Mesendoderm (in vitro differentiated cells): ENCODE results near the gene ITGB4.
A peak's percentile ranks its signal among the peaks of the same experiment; 100 is the strongest.

Experiments used
- DNase-seq: peaks from one replicate; pipeline ENCODE4 v3.0.0; 2013
- H2AK5ac ChIP-seq: 2 replicates; pipeline ENCODE4 v1.6.1; 2013; ENCODE audit warnings: low read length, inconsistent platforms
- H2BK120ac ChIP-seq: 2 replicates; pipeline ENCODE4 v1.6.1; 2013; ENCODE audit warnings: low read depth, mild to moderate bottlenecking, low read length, moderate library complexity, mixed read lengths
- H2BK15ac ChIP-seq: replicated peaks from 2 replicates; pipeline ENCODE4 v1.6.1; 2013; ENCODE audit warnings: low read depth, mild to moderate bottlenecking, moderate library complexity
- H2BK5ac ChIP-seq: 2 replicates; pipeline ENCODE4 v1.6.1; 2013; ENCODE audit warnings: low read length, inconsistent platforms
- H3K18ac ChIP-seq: 2 replicates; pipeline ENCODE4 v1.6.1; 2013; ENCODE audit warnings: mild to moderate bottlenecking, low read length, mixed read lengths
- H3K23ac ChIP-seq: one replicate; pipeline ENCODE4 v1.6.1; 2013; ENCODE audit warnings: low read length
- H3K27ac ChIP-seq: 2 replicates; pipeline ENCODE4 v1.5.1; 2013; ENCODE audit warnings: low read depth, mild to moderate bottlenecking, inconsistent platforms, low read length, moderate library complexity
- H3K27me3 ChIP-seq: 2 replicates; pipeline ENCODE4 v1.6.1; 2013; ENCODE audit warnings: low read length, control low read depth, mild to moderate bottlenecking, inconsistent platforms; ENCODE audit not compliant: insufficient read depth, poor library complexity
- H3K36me3 ChIP-seq: 2 replicates; pipeline ENCODE4 v1.6.1; 2013; ENCODE audit warnings: low read length, inconsistent platforms; ENCODE audit not compliant: control insufficient read depth, insufficient read depth
- H3K4ac ChIP-seq: one replicate; pipeline ENCODE4 v1.6.1; 2013; ENCODE audit warnings: low read depth, mild to moderate bottlenecking, low read length, moderate library complexity
- H3K4me1 ChIP-seq: 2 replicates; pipeline ENCODE4 v1.6.1; 2013; ENCODE audit warnings: low read depth, low read length, inconsistent platforms; ENCODE audit not compliant: control insufficient read depth
- H3K4me2 ChIP-seq: 2 replicates; pipeline ENCODE4 v1.6.1; 2013; ENCODE audit warnings: low read length
- H3K4me3 ChIP-seq: 2 replicates; pipeline ENCODE4 v1.5.1; 2013; ENCODE audit warnings: mild to moderate bottlenecking, low read length
- H3K56ac ChIP-seq: one replicate; pipeline ENCODE4 v1.6.1; 2013; ENCODE audit warnings: low read length
- H3K79me1 ChIP-seq: 2 replicates; pipeline ENCODE4 v1.6.1; 2013; ENCODE audit warnings: low read length, inconsistent platforms
- H3K79me2 ChIP-seq: 2 replicates; pipeline ENCODE4 v1.6.1; 2013; ENCODE audit warnings: mild to moderate bottlenecking, low read length; ENCODE audit not compliant: control insufficient read depth, insufficient read depth
- H3K9ac ChIP-seq: 2 replicates; pipeline ENCODE4 v1.6.1; 2013; ENCODE audit warnings: low read length, inconsistent platforms
- H4K5ac ChIP-seq: one replicate; pipeline ENCODE4 v1.6.1; 2013; ENCODE audit warnings: low read length
- H4K8ac ChIP-seq: one replicate; pipeline ENCODE4 v1.6.1; 2013; ENCODE audit warnings: low read depth, mild to moderate bottlenecking, control low read depth, low read length, moderate library complexity
- WGBS: extraction: QIAGEN DNeasy Blood & Tissue Kit; methylation state at CpG from one replicate; pipeline ENCODE4 v1.1.7; 2013; ENCODE audit warnings: low lambda C conversion rate, missing lambda C conversion rate; ENCODE audit not compliant: insufficient coverage; ENCODE audit errors: extremely low coverage; 5-methylcytosine and 5-hydroxymethylcytosine counted together

ITGB4 gene

GRCh38 chr17:75765981-75766380 is 44.7 kb downstream of the ITGB4 start:
- no peak for DNase-seq
- Histone ChIP-seq H3K79me1 (no peaks in the 10 kb centered on the region), H3K27ac (no peak overlapping the region), H3K4me2 (no peak overlapping the region), H2AK5ac (no peak overlapping the region), H2BK120ac (no peak overlapping the region), H3K18ac (no peak overlapping the region), H3K27me3 (no peaks in the 10 kb centered on the region), H2BK5ac (no peak overlapping the region), H3K79me2 (no peaks in the 10 kb centered on the region), H3K4me3 (no peak overlapping the region), H3K4ac (no peak overlapping the region), H3K36me3 (no peaks in the 10 kb centered on the region), H3K56ac (no peak overlapping the region), H3K9ac (no peak overlapping the region), H2BK15ac (no peak overlapping the region), H3K23ac (no peak overlapping the region), H4K8ac (no peak overlapping the region), H4K5ac (no peak overlapping the region), H3K4me1 (peaks cover 7% of the 10 kb centered on the region)
- WGBS, result no CpG with 5 or more reads among the region's 4 CpGs

GRCh38 chr17:75767881-75768280 is 46.6 kb downstream of the ITGB4 start:
- Histone ChIP-seq H2BK120ac (no peak overlapping the region), H2BK15ac (no peak overlapping the region), H3K9ac (no peak overlapping the region), H3K27ac (no peak overlapping the region), H4K8ac (no peak overlapping the region), H3K4me2 (no peak overlapping the region), H2BK5ac (no peak overlapping the region), H3K36me3 (no peaks in the 10 kb centered on the region), H3K4ac (no peak overlapping the region), H3K56ac (no peak overlapping the region), H3K27me3 (no peaks in the 10 kb centered on the region), H4K5ac (no peak overlapping the region), H3K79me2 (no peaks in the 10 kb centered on the region), H2AK5ac (no peak overlapping the region), H3K4me3 (no peak overlapping the region), H3K4me1 (peaks cover 7% of the 10 kb centered on the region), H3K79me1 (no peaks in the 10 kb centered on the region), H3K18ac (no peak overlapping the region), H3K23ac (no peak overlapping the region)
- no peak for DNase-seq
- WGBS, result no CpG with 5 or more reads among the region's 8 CpGs

- H3K4me3 ChIP-seq, result no peak overlapping the region
- H3K4me2 ChIP-seq, result no peak overlapping the region
- H3K4me1 ChIP-seq, result no peaks in the 10 kb centered on the region
- H2AK5ac ChIP-seq, result no peak overlapping the region
- H3K18ac ChIP-seq, result no peak overlapping the region
- H3K4ac ChIP-seq, result no peak overlapping the region
- no peak overlapping the region for H3K27ac ChIP-seq
- no peaks in the 10 kb centered on the region for H3K79me2 ChIP-seq
- no peaks in the 10 kb centered on the region for H3K36me3 ChIP-seq
- H2BK15ac ChIP-seq, result no peak overlapping the region
- H4K8ac ChIP-seq, result no peak overlapping the region
- no peak overlapping the region for H2BK120ac ChIP-seq
- H3K27me3 ChIP-seq, result no peaks in the 10 kb centered on the region
- no peak overlapping the region for H3K23ac ChIP-seq
- H3K9ac ChIP-seq, result no peak overlapping the region
- H2BK5ac ChIP-seq, result no peak overlapping the region
- H3K56ac ChIP-seq, result no peak overlapping the region
- no peak for DNase-seq
- H3K79me1 ChIP-seq, result no peaks in the 10 kb centered on the region
- no peak overlapping the region for H4K5ac ChIP-seq
- no CpG with 5 or more reads among the region's 3 CpGs for WGBS
Observed at GRCh38 chr17:75769536-75769935, 48.3 kb downstream of the ITGB4 start.

GRCh38 chr17:75771334-75772281 is 50.3 kb downstream of the ITGB4 start:
- Histone ChIP-seq H2BK120ac (no peak overlapping the region), H2BK5ac (no peak overlapping the region), H3K4me2 (no peak overlapping the region), H3K36me3 (peaks cover 2% of the 10 kb centered on the region), H3K18ac (no peak overlapping the region), H3K79me1 (peaks cover 1% of the 10 kb centered on the region), H4K5ac (no peak overlapping the region), H4K8ac (no peak overlapping the region), H3K4me1 (no peaks in the 10 kb centered on the region), H3K27me3 (no peaks in the 10 kb centered on the region), H2BK15ac (no peak overlapping the region), H3K9ac (no peak overlapping the region), H3K4me3 (no peak overlapping the region), H3K27ac (no peak overlapping the region), H3K23ac (no peak overlapping the region), H3K56ac (no peak overlapping the region), H2AK5ac (no peak overlapping the region), H3K4ac (no peak overlapping the region), H3K79me2 (no peaks in the 10 kb centered on the region)
- no CpG with 5 or more reads among the region's 17 CpGs for WGBS
- no peak for DNase-seq

- no peak overlapping the region for H2BK15ac ChIP-seq
- H3K4me3 ChIP-seq, result no peak overlapping the region
- no peak overlapping the region for H3K18ac ChIP-seq
- H3K79me2 ChIP-seq, result peaks cover 3% of the 10 kb centered on the region
- H3K56ac ChIP-seq, result no peak overlapping the region
- H3K79me1 ChIP-seq, result peaks cover 2% of the 10 kb centered on the region
- H3K4me1 ChIP-seq, result no peaks in the 10 kb centered on the region
- no peak overlapping the region for H2BK5ac ChIP-seq
- H4K5ac ChIP-seq, result no peak overlapping the region
- no peaks in the 10 kb centered on the region for H3K27me3 ChIP-seq
- DNase-seq, result peak; percentile 12
- H2BK120ac ChIP-seq, result no peak overlapping the region
- no peak overlapping the region for H4K8ac ChIP-seq
- no peak overlapping the region for H3K4me2 ChIP-seq
- H3K36me3 ChIP-seq, result peaks cover 7% of the 10 kb centered on the region
- no peak overlapping the region for H3K27ac ChIP-seq
- H3K9ac ChIP-seq, result no peak overlapping the region
- no CpG with 5 or more reads among the region's 12 CpGs for WGBS
- no peak overlapping the region for H3K4ac ChIP-seq
- H2AK5ac ChIP-seq, result no peak overlapping the region
- H3K23ac ChIP-seq, result no peak overlapping the region
Observed at GRCh38 chr17:75773121-75773807, 52.0 kb downstream of the ITGB4 start.
